ENCODE measurements around the gene UBE2L3. TPM values are rescaled to one million over a fixed set of nuclear protein-coding genes. Genes with fewer than 3 reads are reported as not detected.
"Not testable (repeated sequence)": the region's sequence is repeated elsewhere in the genome, so short reads cannot be mapped to it uniquely, and the experiment has no call there.

The UBE2L3 gene
- total and polyA plus RNA-seq, 2 donors = 39.4 to 50.1 TPM

- not testable (repeated sequence) for H3K4me1 ChIP-seq (ENCODE audit: control insufficient read depth in 2 of 2, insufficient read depth in 2 of 2, low read length in 2 of 2); H3K27me3 ChIP-seq (ENCODE audit: control insufficient read depth in 2 of 2, insufficient read depth in 1 of 2, low read length in 1 of 2); H3K9me3 ChIP-seq (ENCODE audit: control insufficient read depth in 2 of 2, insufficient read depth in 1 of 2, low read length in 1 of 2); H3K27ac ChIP-seq (ENCODE audit: low read depth in 1 of 2, low read length in 1 of 2); H3K36me3 ChIP-seq (ENCODE audit: control insufficient read depth in 2 of 2, insufficient read depth in 2 of 2, low read length in 1 of 2); DNase-seq (ENCODE audit: low read depth in 6 of 9, low spot score in 9 of 9); H3K4me3 ChIP-seq (ENCODE audit: low read length in 2 of 2)
- no CpG with 5 or more reads among the region's 62 CpGs for WGBS
These were observed 17.4 kb upstream of the UBE2L3 start for GRCh38 chr22:21550008-21550677.

- H3K27ac ChIP-seq (ENCODE audit: low read depth in 1 of 2, low read length in 1 of 2); H3K4me3 ChIP-seq (ENCODE audit: low read length in 2 of 2); H3K36me3 ChIP-seq (ENCODE audit: control insufficient read depth in 2 of 2, insufficient read depth in 2 of 2, low read length in 1 of 2); DNase-seq (ENCODE audit: low read depth in 6 of 9, low spot score in 9 of 9); H3K27me3 ChIP-seq (ENCODE audit: control insufficient read depth in 2 of 2, insufficient read depth in 1 of 2, low read length in 1 of 2); H3K4me1 ChIP-seq (ENCODE audit: control insufficient read depth in 2 of 2, insufficient read depth in 2 of 2, low read length in 2 of 2); H3K9me3 ChIP-seq (ENCODE audit: control insufficient read depth in 2 of 2, insufficient read depth in 1 of 2, low read length in 1 of 2): not testable (repeated sequence)
- WGBS = no CpG with 5 or more reads among the region's 44 CpGs
These were observed 16.9 kb upstream of the UBE2L3 start for GRCh38 chr22:21550678-21551047.

- not testable (repeated sequence) for H3K4me3 ChIP-seq (ENCODE audit: low read length in 2 of 2); DNase-seq (ENCODE audit: low read depth in 6 of 9, low spot score in 9 of 9); H3K27me3 ChIP-seq (ENCODE audit: control insufficient read depth in 2 of 2, insufficient read depth in 1 of 2, low read length in 1 of 2); H3K36me3 ChIP-seq (ENCODE audit: control insufficient read depth in 2 of 2, insufficient read depth in 2 of 2, low read length in 1 of 2); H3K27ac ChIP-seq (ENCODE audit: low read depth in 1 of 2, low read length in 1 of 2); H3K9me3 ChIP-seq (ENCODE audit: control insufficient read depth in 2 of 2, insufficient read depth in 1 of 2, low read length in 1 of 2); H3K4me1 ChIP-seq (ENCODE audit: control insufficient read depth in 2 of 2, insufficient read depth in 2 of 2, low read length in 2 of 2)
- WGBS = no CpG with 5 or more reads among the region's 4 CpGs
These were observed 16.2 kb upstream of the UBE2L3 start, which contains the start of gene RIMBP3C for GRCh38 chr22:21551361-21551760. Gene RIMBP3C (minus strand): TSS chr22:21551461. CDS start chr22:21550976, 485 bp downstream.

GRCh38 chr22:21559345-21560125 lies 8.0 kb upstream of the UBE2L3 start:
- not testable (repeated sequence) for H3K9me3 ChIP-seq (ENCODE audit: control insufficient read depth in 2 of 2, insufficient read depth in 1 of 2, low read length in 1 of 2); DNase-seq (ENCODE audit: low read depth in 6 of 9, low spot score in 9 of 9); H3K4me3 ChIP-seq (ENCODE audit: low read length in 2 of 2); H3K4me1 ChIP-seq (ENCODE audit: control insufficient read depth in 2 of 2, insufficient read depth in 2 of 2, low read length in 2 of 2); H3K36me3 ChIP-seq (ENCODE audit: control insufficient read depth in 2 of 2, insufficient read depth in 2 of 2, low read length in 1 of 2); H3K27me3 ChIP-seq (ENCODE audit: control insufficient read depth in 2 of 2, insufficient read depth in 1 of 2, low read length in 1 of 2); H3K27ac ChIP-seq (ENCODE audit: low read depth in 1 of 2, low read length in 1 of 2)
- 86% methylated on average over 7 of the region's 10 CpGs for WGBS

GRCh38 chr22:21560657-21561056 lies 6.9 kb upstream of the UBE2L3 start:
- H3K4me1 ChIP-seq (ENCODE audit: control insufficient read depth in 2 of 2, insufficient read depth in 2 of 2, low read length in 2 of 2); H3K27me3 ChIP-seq (ENCODE audit: control insufficient read depth in 2 of 2, insufficient read depth in 1 of 2, low read length in 1 of 2); H3K27ac ChIP-seq (ENCODE audit: low read depth in 1 of 2, low read length in 1 of 2); H3K9me3 ChIP-seq (ENCODE audit: control insufficient read depth in 2 of 2, insufficient read depth in 1 of 2, low read length in 1 of 2); H3K36me3 ChIP-seq (ENCODE audit: control insufficient read depth in 2 of 2, insufficient read depth in 2 of 2, low read length in 1 of 2); H3K4me3 ChIP-seq (ENCODE audit: low read length in 2 of 2); DNase-seq (ENCODE audit: low read depth in 6 of 9, low spot score in 9 of 9): not testable (repeated sequence)
- no CpG with 5 or more reads among the region's 3 CpGs for WGBS

GRCh38 chr22:21563912-21564311 lies 3.6 kb upstream of the UBE2L3 start:
- WGBS = 98% methylated on average over 8 of the region's 8 CpGs
- no peaks in the 10 kb centered on the region for H3K27me3 ChIP-seq (ENCODE audit: control insufficient read depth in 2 of 2, insufficient read depth in 1 of 2, low read length in 1 of 2)

GRCh38 chr22:21564411-21564810 lies 3.1 kb upstream of the UBE2L3 start:
- 96% methylated on average over 6 of the region's 6 CpGs for WGBS
- DNase-seq (ENCODE audit: low read depth in 6 of 9, low spot score in 9 of 9) = no peak

More at GRCh38 chr22:21563912-21564311, 3.6 kb upstream of the UBE2L3 start:
- DNase-seq (ENCODE audit: low read depth in 6 of 9, low spot score in 9 of 9) = no peak
- no peak overlapping the region for H3K27ac ChIP-seq (ENCODE audit: low read depth in 1 of 2, low read length in 1 of 2)
- no peaks in the 10 kb centered on the region for H3K36me3 ChIP-seq (ENCODE audit: control insufficient read depth in 2 of 2, insufficient read depth in 2 of 2, low read length in 1 of 2)
- no peak overlapping the region for H3K4me3 ChIP-seq (ENCODE audit: low read length in 2 of 2)
- peaks cover 5 to 10% of the 10 kb centered on the region in 2 donors for H3K4me1 ChIP-seq (ENCODE audit: control insufficient read depth in 2 of 2, insufficient read depth in 2 of 2, low read length in 2 of 2)
- H3K9me3 ChIP-seq (ENCODE audit: control insufficient read depth in 2 of 2, insufficient read depth in 1 of 2, low read length in 1 of 2) = no peaks in the 10 kb centered on the region

GRCh38 chr22:21568347-21569075 lies 997 bp downstream of the UBE2L3 start:
- peak overlapping the region; percentile 80 to 87 for H3K4me3 ChIP-seq (ENCODE audit: low read length in 2 of 2)
- H3K27ac ChIP-seq (ENCODE audit: low read depth in 1 of 2, low read length in 1 of 2) = peak overlapping the region; percentile 89 to 90
- DNase-seq (ENCODE audit: low read depth in 6 of 9, low spot score in 9 of 9) = peak in 5 of 9 donors; percentile 30 to 48 (median 37)
- H3K4me1 ChIP-seq (ENCODE audit: control insufficient read depth in 2 of 2, insufficient read depth in 2 of 2, low read length in 2 of 2) = peaks cover 18 to 32% of the 10 kb centered on the region in 2 donors
- H3K36me3 ChIP-seq (ENCODE audit: control insufficient read depth in 2 of 2, insufficient read depth in 2 of 2, low read length in 1 of 2) = peaks cover 6 to 16% of the 10 kb centered on the region in 2 donors
- H3K27me3 ChIP-seq (ENCODE audit: control insufficient read depth in 2 of 2, insufficient read depth in 1 of 2, low read length in 1 of 2) = no peaks in the 10 kb centered on the region
- WGBS = 3% methylated on average over 26 of the region's 26 CpGs
- H3K9me3 ChIP-seq (ENCODE audit: control insufficient read depth in 2 of 2, insufficient read depth in 1 of 2, low read length in 1 of 2) = no peaks in the 10 kb centered on the region

More at GRCh38 chr22:21564411-21564810, 3.1 kb upstream of the UBE2L3 start:
- H3K27me3 ChIP-seq (ENCODE audit: control insufficient read depth in 2 of 2, insufficient read depth in 1 of 2, low read length in 1 of 2) = no peaks in the 10 kb centered on the region
- H3K9me3 ChIP-seq (ENCODE audit: control insufficient read depth in 2 of 2, insufficient read depth in 1 of 2, low read length in 1 of 2) = no peaks in the 10 kb centered on the region
- H3K4me1 ChIP-seq (ENCODE audit: control insufficient read depth in 2 of 2, insufficient read depth in 2 of 2, low read length in 2 of 2) = peaks cover 9 to 15% of the 10 kb centered on the region in 2 donors
- H3K27ac ChIP-seq (ENCODE audit: low read depth in 1 of 2, low read length in 1 of 2) = no peak overlapping the region
- no peaks in the 10 kb centered on the region for H3K36me3 ChIP-seq (ENCODE audit: control insufficient read depth in 2 of 2, insufficient read depth in 2 of 2, low read length in 1 of 2)
- no peak overlapping the region for H3K4me3 ChIP-seq (ENCODE audit: low read length in 2 of 2)

- Histone ChIP-seq H3K4me1 (ENCODE audit: control insufficient read depth in 2 of 2, insufficient read depth in 2 of 2, low read length in 2 of 2) (peaks cover 18 to 32% of the 10 kb centered on the region in 2 donors), H3K4me3 (ENCODE audit: low read length in 2 of 2) (peak overlapping the region; percentile 80 to 87), H3K36me3 (ENCODE audit: control insufficient read depth in 2 of 2, insufficient read depth in 2 of 2, low read length in 1 of 2) (peaks cover 6 to 16% of the 10 kb centered on the region in 2 donors)
- WGBS = 90% methylated on average over 12 of the region's 12 CpGs
- H3K9me3 ChIP-seq (ENCODE audit: control insufficient read depth in 2 of 2, insufficient read depth in 1 of 2, low read length in 1 of 2); H3K27ac ChIP-seq (ENCODE audit: low read depth in 1 of 2, low read length in 1 of 2); H3K27me3 ChIP-seq (ENCODE audit: control insufficient read depth in 2 of 2, insufficient read depth in 1 of 2, low read length in 1 of 2); DNase-seq (ENCODE audit: low read depth in 6 of 9, low spot score in 9 of 9): not testable (repeated sequence)
These were observed 1.5 kb downstream of the UBE2L3 start for GRCh38 chr22:21569076-21569427.

Data from thymus (tissue), 11 donors.